ENCODE data around the gene ITPR1. TPM values are rescaled to one million over a fixed set of nuclear protein-coding genes. Genes with fewer than 3 reads are reported as not detected.
A peak's percentile ranks its signal among the peaks of the same experiment; 100 is the strongest.

ITPR1 gene
- total and polyA plus RNA-seq, 2 experiments from 2014 or later, result 1.4 to 2.5 TPM

- Histone ChIP-seq H3K4me3 (no peak overlapping the region), H3F3A (ENCODE audit: insufficient read depth) (no peaks in the 10 kb centered on the region), H3K36me3 (ENCODE audit: low read depth) (no peaks in the 10 kb centered on the region), H3K9me2 (ENCODE audit: insufficient read depth) (no peaks in the 10 kb centered on the region), H3K9me3 (ENCODE audit: low read depth) (no peaks in the 10 kb centered on the region), H2AFZ (no peak overlapping the region), H3K4me2 (ENCODE audit: unreplicated experiment) (no peak overlapping the region), H4K20me1 (ENCODE audit: insufficient read depth) (no peaks in the 10 kb centered on the region), H3K27ac (no peak overlapping the region), H3K79me2 (ENCODE audit: insufficient read depth) (no peaks in the 10 kb centered on the region), H3K4me1 (ENCODE audit: insufficient read depth) (peaks cover 3% of the 10 kb centered on the region; the same call in 1 of the 2 replicates), H3K9ac (no peak overlapping the region), H3K27me3 (replicated peaks; ENCODE audit: insufficient read depth) (no peaks in the 10 kb centered on the region)
- in situ Hi-C loops (cut with MboI), result no loop called here
- no peak for TF ChIP-seq EZH2phosphoT487 (IDR thresholded peaks at IDR 0.05; ENCODE audit: insufficient read depth, low read depth)
- TF ChIP-seq EZH2 (IDR thresholded peaks at IDR 0.05; ENCODE audit: insufficient read depth, poor library complexity, severe bottlenecking), result no peak
- DNase-seq, result peak; percentile 32
- WGBS, 2 experiments (ENCODE audit: low coverage in 1 of 2, low lambda C conversion rate in 2 of 2, missing lambda C conversion rate in 2 of 2), result 53 to 57% methylated on average over 3 of the region's 3 CpGs
Observed at GRCh38 chr3:4809922-4810321, 316.8 kb downstream of the ITPR1 start.

- no peak overlapping the region for H3K4me3 ChIP-seq
- no peak for DNase-seq
- no peak overlapping the region for H3K27ac ChIP-seq
- no peaks in the 10 kb centered on the region for H3K36me3 ChIP-seq (ENCODE audit: low read depth)
- in situ Hi-C loops (cut with MboI), result no loop called here
- peaks cover 3% of the 10 kb centered on the region; the same call in 1 of the 2 replicates for H3K4me1 ChIP-seq (ENCODE audit: insufficient read depth)
- H3K9me3 ChIP-seq (ENCODE audit: low read depth), result no peaks in the 10 kb centered on the region
- no peaks in the 10 kb centered on the region for H3F3A ChIP-seq (ENCODE audit: insufficient read depth)
- no peaks in the 10 kb centered on the region for H3K79me2 ChIP-seq (ENCODE audit: insufficient read depth)
- H4K20me1 ChIP-seq (ENCODE audit: insufficient read depth), result no peaks in the 10 kb centered on the region
- no peak overlapping the region for H3K4me2 ChIP-seq (ENCODE audit: unreplicated experiment)
- H3K9ac ChIP-seq, result no peak overlapping the region
- no peaks in the 10 kb centered on the region for H3K9me2 ChIP-seq (ENCODE audit: insufficient read depth)
- WGBS, 2 experiments (ENCODE audit: low coverage in 1 of 2, low lambda C conversion rate in 2 of 2, missing lambda C conversion rate in 2 of 2), result 38 to 45% methylated on average over 5 of the region's 5 CpGs
- TF ChIP-seq EZH2phosphoT487 (IDR thresholded peaks at IDR 0.05; ENCODE audit: insufficient read depth, low read depth) (no peak), EZH2 (IDR thresholded peaks at IDR 0.05; ENCODE audit: insufficient read depth, poor library complexity, severe bottlenecking) (no peak)
- no peaks in the 10 kb centered on the region for H3K27me3 ChIP-seq (replicated peaks; ENCODE audit: insufficient read depth)
- H2AFZ ChIP-seq, result no peak overlapping the region
Observed at GRCh38 chr3:4812591-4812990, 319.4 kb downstream of the ITPR1 start.

- no peak overlapping the region for H3K27ac ChIP-seq
- H3K4me3 ChIP-seq, result no peak overlapping the region
- in situ Hi-C loops (cut with MboI), result no loop called here
- no peaks in the 10 kb centered on the region for H3K9me3 ChIP-seq (ENCODE audit: low read depth)
- H3K9me2 ChIP-seq (ENCODE audit: insufficient read depth), result no peaks in the 10 kb centered on the region
- H3K4me1 ChIP-seq (ENCODE audit: insufficient read depth), result peaks cover 3% of the 10 kb centered on the region; the same call in 1 of the 2 replicates
- H4K20me1 ChIP-seq (ENCODE audit: insufficient read depth), result no peaks in the 10 kb centered on the region
- no peak for TF ChIP-seq EZH2 (IDR thresholded peaks at IDR 0.05; ENCODE audit: insufficient read depth, poor library complexity, severe bottlenecking)
- DNase-seq, result no peak
- H3K79me2 ChIP-seq (ENCODE audit: insufficient read depth), result no peaks in the 10 kb centered on the region
- no peak overlapping the region for H3K4me2 ChIP-seq (ENCODE audit: unreplicated experiment)
- no peaks in the 10 kb centered on the region for H3F3A ChIP-seq (ENCODE audit: insufficient read depth)
- no peaks in the 10 kb centered on the region for H3K27me3 ChIP-seq (replicated peaks; ENCODE audit: insufficient read depth)
- WGBS, 2 experiments (ENCODE audit: low coverage in 1 of 2, low lambda C conversion rate in 2 of 2, missing lambda C conversion rate in 2 of 2), result 84 to 90% methylated on average over 6 of the region's 6 CpGs
- H2AFZ ChIP-seq, result no peak overlapping the region
- no peaks in the 10 kb centered on the region for H3K36me3 ChIP-seq (ENCODE audit: low read depth)
- no peak overlapping the region for H3K9ac ChIP-seq
Observed at GRCh38 chr3:4813909-4814304, 320.8 kb downstream of the ITPR1 start.

- no peaks in the 10 kb centered on the region for H3K79me2 ChIP-seq (ENCODE audit: insufficient read depth)
- no peak for TF ChIP-seq EZH2 (IDR thresholded peaks at IDR 0.05; ENCODE audit: insufficient read depth, poor library complexity, severe bottlenecking)
- TF ChIP-seq EZH2phosphoT487 (IDR thresholded peaks at IDR 0.05; ENCODE audit: insufficient read depth, low read depth), result no peak
- no peak overlapping the region for H3K4me2 ChIP-seq (ENCODE audit: unreplicated experiment)
- H3K36me3 ChIP-seq (ENCODE audit: low read depth), result no peaks in the 10 kb centered on the region
- no peak overlapping the region for H3K27ac ChIP-seq
- no peak overlapping the region for H3K9ac ChIP-seq
- H3K4me3 ChIP-seq, result no peak overlapping the region
- DNase-seq, result no peak
- no peaks in the 10 kb centered on the region for H3F3A ChIP-seq (ENCODE audit: insufficient read depth)
- no peaks in the 10 kb centered on the region for H3K27me3 ChIP-seq (replicated peaks; ENCODE audit: insufficient read depth)
- H3K9me3 ChIP-seq (ENCODE audit: low read depth), result no peaks in the 10 kb centered on the region
- 91 to 95% methylated on average over 15 to 20 of the region's 20 CpGs for WGBS, 2 experiments (ENCODE audit: low coverage in 1 of 2, low lambda C conversion rate in 2 of 2, missing lambda C conversion rate in 2 of 2)
- no peaks in the 10 kb centered on the region for H4K20me1 ChIP-seq (ENCODE audit: insufficient read depth)
- no peaks in the 10 kb centered on the region for H3K9me2 ChIP-seq (ENCODE audit: insufficient read depth)
- in situ Hi-C loops (cut with MboI), result no loop called here
- H3K4me1 ChIP-seq (ENCODE audit: insufficient read depth), result peaks cover 3% of the 10 kb centered on the region; the same call in 1 of the 2 replicates
- no peak overlapping the region for H2AFZ ChIP-seq
Observed at GRCh38 chr3:4814305-4814903, 321.3 kb downstream of the ITPR1 start.
